ENCODE results near the gene NHLH1. TPM values are rescaled to one million over a fixed set of nuclear protein-coding genes. Genes with fewer than 3 reads are reported as not detected.

Gene NHLH1
- under 1 TPM in 1 of 2 donors, not detected in 1; 0.14 TPM for total RNA-seq

GRCh38 chr1:160366731-160367515 is at the start of gene NHLH1:
Gene NHLH1, plus strand, starts transcription at chr1:160367071. Its CDS starts 3,661 bp downstream, at chr1:160370732.
- Histone ChIP-seq H3K27ac (no peak within 1 kb of the TSS), H3K27me3 (replicated peaks; ENCODE audit: insufficient read depth) (no peaks in the 10 kb centered on the region), H3K4me3 (no peak within 1 kb of the TSS), H3K4me1 (ENCODE audit: control insufficient read depth in 1 of 2, low read depth in 2 of 2) (no peaks in the 10 kb centered on the region), H3K36me3 (no peaks in the 10 kb centered on the region), H3K9me3 (no peaks in the 10 kb centered on the region)
- DNase-seq (ENCODE audit: low spot score) (no peak), ATAC-seq (ENCODE audit: insufficient number of reproducible peaks, low FRiP score, low read depth) (no peak)
- TF ChIP-seq, protein P1, sequence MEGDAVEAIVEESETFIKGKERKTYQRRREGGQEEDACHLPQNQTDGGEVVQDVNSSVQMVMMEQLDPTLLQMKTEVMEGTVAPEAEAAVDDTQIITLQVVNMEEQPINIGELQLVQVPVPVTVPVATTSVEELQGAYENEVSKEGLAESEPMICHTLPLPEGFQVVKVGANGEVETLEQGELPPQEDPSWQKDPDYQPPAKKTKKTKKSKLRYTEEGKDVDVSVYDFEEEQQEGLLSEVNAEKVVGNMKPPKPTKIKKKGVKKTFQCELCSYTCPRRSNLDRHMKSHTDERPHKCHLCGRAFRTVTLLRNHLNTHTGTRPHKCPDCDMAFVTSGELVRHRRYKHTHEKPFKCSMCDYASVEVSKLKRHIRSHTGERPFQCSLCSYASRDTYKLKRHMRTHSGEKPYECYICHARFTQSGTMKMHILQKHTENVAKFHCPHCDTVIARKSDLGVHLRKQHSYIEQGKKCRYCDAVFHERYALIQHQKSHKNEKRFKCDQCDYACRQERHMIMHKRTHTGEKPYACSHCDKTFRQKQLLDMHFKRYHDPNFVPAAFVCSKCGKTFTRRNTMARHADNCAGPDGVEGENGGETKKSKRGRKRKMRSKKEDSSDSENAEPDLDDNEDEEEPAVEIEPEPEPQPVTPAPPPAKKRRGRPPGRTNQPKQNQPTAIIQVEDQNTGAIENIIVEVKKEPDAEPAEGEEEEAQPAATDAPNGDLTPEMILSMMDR (IDR thresholded peaks at IDR 0.05): no peak

DNA sequence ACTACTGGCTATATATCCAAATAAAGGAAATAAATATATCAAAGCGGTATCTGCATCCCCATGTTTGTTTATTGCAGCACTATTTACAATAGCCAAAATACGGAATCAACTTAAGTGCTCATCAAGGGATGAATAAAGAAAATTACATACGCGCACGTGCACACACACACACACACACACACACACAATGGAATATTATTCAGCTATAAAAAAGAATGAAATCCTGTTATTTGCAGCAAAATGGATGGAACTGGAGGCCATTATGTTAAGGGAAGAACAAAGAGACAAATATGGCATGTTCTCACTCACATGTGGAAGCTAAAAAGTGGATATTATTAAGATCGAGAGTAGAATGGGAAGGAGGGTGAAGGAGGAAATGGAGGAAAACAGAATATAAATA is 44.0 kb upstream of the NHLH1 start:
- DNase-seq (ENCODE audit: low spot score) (no peak), ATAC-seq (ENCODE audit: insufficient number of reproducible peaks, low FRiP score, low read depth) (no peak)
- Histone ChIP-seq H3K4me3 (no peak overlapping the region), H3K4me1 (ENCODE audit: control insufficient read depth in 1 of 2, low read depth in 2 of 2) (no peaks in the 10 kb centered on the region), H3K36me3 (peaks cover 49% of the 10 kb centered on the region), H3K27me3 (replicated peaks; ENCODE audit: insufficient read depth) (no peaks in the 10 kb centered on the region), H3K9me3 (no peaks in the 10 kb centered on the region), H3K27ac (no peak overlapping the region)
- TF ChIP-seq, protein P1 (IDR thresholded peaks at IDR 0.05): no peak

GRCh38 chr1:160325252-160325651 is 41.6 kb upstream of the NHLH1 start:
- no peak overlapping the region for H3K27ac ChIP-seq
- no peak overlapping the region for H3K4me3 ChIP-seq
- TF ChIP-seq, protein P1 (IDR thresholded peaks at IDR 0.05): no peak
- no peaks in the 10 kb centered on the region for H3K27me3 ChIP-seq (replicated peaks; ENCODE audit: insufficient read depth)
- no peak for DNase-seq (ENCODE audit: low spot score)
- ATAC-seq (ENCODE audit: insufficient number of reproducible peaks, low FRiP score, low read depth): no peak
- no peaks in the 10 kb centered on the region for H3K9me3 ChIP-seq
- H3K36me3 ChIP-seq: peaks cover 56% of the 10 kb centered on the region
- no peaks in the 10 kb centered on the region for H3K4me1 ChIP-seq (ENCODE audit: control insufficient read depth in 1 of 2, low read depth in 2 of 2)

- DNase-seq (ENCODE audit: low spot score) (no peak), ATAC-seq (ENCODE audit: insufficient number of reproducible peaks, low FRiP score, low read depth) (no peak)
- H3K9me3 ChIP-seq: no peaks in the 10 kb centered on the region
- no peaks in the 10 kb centered on the region for H3K4me1 ChIP-seq (ENCODE audit: control insufficient read depth in 1 of 2, low read depth in 2 of 2)
- H3K36me3 ChIP-seq: peaks cover 66% of the 10 kb centered on the region
- no peak overlapping the region for H3K27ac ChIP-seq
- no peak overlapping the region for H3K4me3 ChIP-seq
- TF ChIP-seq, protein P1 (IDR thresholded peaks at IDR 0.05): no peak
- H3K27me3 ChIP-seq (replicated peaks; ENCODE audit: insufficient read depth): no peaks in the 10 kb centered on the region
These were observed 40.5 kb upstream of the NHLH1 start for GRCh38 chr1:160326418-160326817.

- H3K4me3 ChIP-seq: no peak overlapping the region
- DNase-seq (ENCODE audit: low spot score): no peak
- no peaks in the 10 kb centered on the region for H3K27me3 ChIP-seq (replicated peaks; ENCODE audit: insufficient read depth)
- H3K27ac ChIP-seq: no peak overlapping the region
- no peaks in the 10 kb centered on the region for H3K4me1 ChIP-seq (ENCODE audit: control insufficient read depth in 1 of 2, low read depth in 2 of 2)
- no peaks in the 10 kb centered on the region for H3K9me3 ChIP-seq
- TF ChIP-seq, protein P1 (IDR thresholded peaks at IDR 0.05): no peak
- no peak for ATAC-seq (ENCODE audit: insufficient number of reproducible peaks, low FRiP score, low read depth)
- peaks cover 77% of the 10 kb centered on the region for H3K36me3 ChIP-seq
These were observed 38.7 kb upstream of the NHLH1 start for GRCh38 chr1:160328184-160328583.
